Stimulated activated CD4-positive, alpha-beta T cell treated with anti-CD3 and anti-CD28 coated beads, Interleukin-12 subunit alpha, Interleukin-12 subunit beta, amount 100 ng/mL, for 4 hours (primary cell): ENCODE data around the gene THSD7B.

Experiments used
- DNase-seq: peaks from one replicate; pipeline ENCODE4 v3.0.0-alpha.2; 2020

THSD7B gene

GRCh38 chr2:137208431-137208891, 443.1 kb downstream of the THSD7B start:
- DNase-seq: no peak

DNA sequence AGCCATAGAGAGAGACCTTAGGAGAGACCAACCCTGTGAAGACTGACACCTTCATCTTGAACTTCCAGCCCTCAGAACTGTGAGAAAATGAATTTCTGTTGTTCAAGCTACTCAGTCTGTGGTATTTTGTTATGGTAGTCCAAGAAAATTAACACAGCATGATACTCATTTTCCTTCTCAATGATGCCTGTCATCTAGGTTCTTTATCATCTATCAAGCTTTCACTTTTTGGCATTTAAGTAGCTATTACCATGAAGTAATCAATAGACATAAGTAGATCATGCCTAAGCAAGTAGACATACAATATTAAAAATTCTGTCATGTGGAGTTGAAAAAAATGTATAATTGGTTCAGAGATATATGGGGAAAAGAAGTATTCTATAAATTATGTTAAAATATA, 444.7 kb downstream of the THSD7B start:
- no peak for DNase-seq

GRCh38 chr2:137211761-137212160, 446.4 kb downstream of the THSD7B start:
- no peak for DNase-seq

DNA sequence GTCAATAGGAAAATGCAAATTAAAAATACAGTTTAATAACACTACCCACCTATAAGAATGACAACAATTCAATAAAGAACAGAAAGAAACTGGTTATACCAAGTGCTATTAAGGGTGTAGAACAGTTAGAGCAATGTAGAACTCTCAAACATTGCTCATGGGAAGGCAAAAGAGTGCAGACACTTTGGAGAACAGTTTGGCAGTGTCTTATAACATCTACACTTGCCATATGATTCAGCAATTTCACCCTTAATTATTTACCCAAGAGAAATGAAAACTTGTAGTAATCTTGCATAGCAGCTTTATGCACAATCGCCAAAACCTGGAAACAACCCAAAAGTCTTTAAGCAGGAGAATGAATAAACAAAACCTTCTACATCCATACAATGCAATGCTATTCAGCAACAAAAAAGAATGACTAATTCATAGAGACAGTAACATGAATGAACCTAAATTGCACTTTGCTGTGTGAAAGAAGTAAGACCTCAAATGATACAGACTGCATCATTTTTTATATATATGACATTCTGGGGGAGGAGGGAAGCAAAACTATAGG, 455.2 kb downstream of the THSD7B start:
- DNase-seq: no peak

GRCh38 chr2:137221797-137222492, 456.6 kb downstream of the THSD7B start:
- no peak for DNase-seq

- DNase-seq: no peak
These were observed 458.4 kb downstream of the THSD7B start for GRCh38 chr2:137223722-137224121.

DNA sequence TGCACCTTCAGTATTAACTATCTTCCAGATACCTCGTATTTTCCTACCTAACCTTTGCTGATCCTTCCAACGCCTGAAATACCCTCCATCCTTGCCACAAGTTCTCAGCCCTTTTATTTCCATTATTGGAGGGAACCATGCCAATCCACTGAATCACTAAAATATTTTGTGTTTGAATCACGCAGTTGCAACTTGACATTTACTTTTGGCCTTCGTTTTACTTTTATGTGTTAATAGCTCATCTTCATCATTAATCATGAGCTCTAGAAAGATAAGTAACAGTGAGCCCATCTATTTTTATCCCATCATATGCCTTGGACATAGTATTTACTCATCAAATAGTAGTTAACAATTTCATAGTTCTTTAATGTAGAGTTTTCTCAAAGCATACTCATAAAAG, 463.2 kb downstream of the THSD7B start:
- DNase-seq: no peak

GRCh38 chr2:137229834-137230233, 464.5 kb downstream of the THSD7B start:
- no peak for DNase-seq

GRCh38 chr2:137231628-137232027, 466.3 kb downstream of the THSD7B start:
- no peak for DNase-seq

DNA sequence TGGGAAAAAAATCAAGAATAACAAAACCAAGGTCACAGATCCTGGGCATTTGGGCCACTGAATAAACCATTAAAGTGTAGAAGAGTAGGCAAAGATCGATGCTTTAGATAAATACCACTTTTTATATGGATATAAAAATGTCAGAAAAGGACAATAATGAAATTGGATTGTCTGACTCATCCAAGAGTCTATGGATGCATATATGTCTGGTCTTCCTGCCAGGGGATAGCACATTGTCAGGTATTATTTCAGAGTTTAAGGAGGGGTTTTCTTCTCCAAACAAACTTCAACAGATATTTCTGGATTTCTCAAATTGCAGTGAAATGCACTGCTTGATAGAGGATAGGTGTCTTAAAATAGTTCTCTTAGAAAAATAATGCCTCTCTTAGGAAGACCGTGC, 466.7 kb downstream of the THSD7B start:
- DNase-seq: no peak

DNA sequence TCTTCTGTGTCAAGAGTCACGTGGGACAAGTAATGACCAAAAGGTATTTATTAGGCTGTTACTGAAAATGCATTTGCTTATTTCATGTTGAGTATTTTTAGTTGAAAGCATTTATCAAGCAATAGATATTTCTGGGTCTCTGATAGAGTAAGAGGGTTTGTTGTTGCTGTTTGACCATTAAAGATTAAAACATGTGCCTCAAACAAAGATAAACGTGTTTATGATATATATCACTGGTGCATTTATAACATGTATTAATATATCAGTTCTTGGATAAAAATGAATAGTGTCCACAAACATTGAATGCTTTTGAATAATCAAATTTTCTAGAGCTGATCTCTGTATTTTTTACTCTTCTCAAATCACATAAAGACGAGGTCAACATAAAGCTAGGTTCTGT, 467.7 kb downstream of the THSD7B start:
- no peak for DNase-seq

GRCh38 chr2:137237055-137237454, 471.7 kb downstream of the THSD7B start:
- no peak for DNase-seq

DNA sequence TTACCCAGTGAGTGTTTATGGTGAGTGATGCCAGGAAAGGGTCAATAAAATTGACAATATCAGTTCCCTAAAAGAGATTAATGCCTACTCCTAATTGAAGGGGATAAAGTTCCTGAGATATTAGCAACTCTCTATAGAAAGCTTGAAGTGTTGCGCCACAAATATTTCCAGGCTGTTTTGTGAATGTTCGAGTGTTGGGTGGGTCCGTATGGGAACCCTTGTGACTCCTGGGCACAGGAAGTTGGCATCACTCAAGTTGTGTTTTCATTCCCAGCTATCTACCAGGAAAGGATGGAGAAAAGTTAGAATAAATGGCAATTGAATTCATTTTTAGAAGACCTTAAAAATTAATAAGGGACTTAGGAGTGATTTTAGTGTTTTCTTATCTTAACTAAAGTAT, 472.7 kb downstream of the THSD7B start:
- no peak for DNase-seq

GRCh38 chr2:137249463-137250130, 484.3 kb downstream of the THSD7B start:
- DNase-seq: no peak

- DNase-seq: no peak
These were observed 485.1 kb downstream of the THSD7B start for GRCh38 chr2:137250401-137250800.

- DNase-seq: no peak
These were observed 485.7 kb downstream of the THSD7B start for GRCh38 chr2:137251045-137251444.

DNA sequence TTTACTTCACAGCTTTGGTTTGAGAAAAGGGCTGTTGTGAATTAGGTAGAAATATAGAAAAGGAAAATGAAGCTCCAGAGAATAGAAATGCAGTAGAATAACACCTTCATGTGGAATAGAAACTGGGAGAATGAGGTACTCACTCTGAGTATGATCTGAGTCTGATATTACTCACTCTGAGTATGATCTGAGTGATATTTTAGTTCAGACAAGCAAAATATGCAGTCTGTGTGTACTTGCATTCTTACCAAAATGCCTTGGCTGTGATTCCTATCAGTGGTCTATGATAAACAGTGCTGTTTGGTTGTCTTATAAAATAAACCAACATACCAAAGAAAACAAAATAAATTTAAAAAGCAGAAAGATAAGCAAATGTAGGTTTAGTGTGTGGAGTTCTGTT, 487.6 kb downstream of the THSD7B start:
- DNase-seq: no peak

GRCh38 chr2:137254052-137254451, 488.7 kb downstream of the THSD7B start:
- DNase-seq: no peak

GRCh38 chr2:137255345-137255744, 490.0 kb downstream of the THSD7B start:
- DNase-seq: no peak

GRCh38 chr2:137255990-137256389, 490.6 kb downstream of the THSD7B start:
- DNase-seq: no peak

DNA sequence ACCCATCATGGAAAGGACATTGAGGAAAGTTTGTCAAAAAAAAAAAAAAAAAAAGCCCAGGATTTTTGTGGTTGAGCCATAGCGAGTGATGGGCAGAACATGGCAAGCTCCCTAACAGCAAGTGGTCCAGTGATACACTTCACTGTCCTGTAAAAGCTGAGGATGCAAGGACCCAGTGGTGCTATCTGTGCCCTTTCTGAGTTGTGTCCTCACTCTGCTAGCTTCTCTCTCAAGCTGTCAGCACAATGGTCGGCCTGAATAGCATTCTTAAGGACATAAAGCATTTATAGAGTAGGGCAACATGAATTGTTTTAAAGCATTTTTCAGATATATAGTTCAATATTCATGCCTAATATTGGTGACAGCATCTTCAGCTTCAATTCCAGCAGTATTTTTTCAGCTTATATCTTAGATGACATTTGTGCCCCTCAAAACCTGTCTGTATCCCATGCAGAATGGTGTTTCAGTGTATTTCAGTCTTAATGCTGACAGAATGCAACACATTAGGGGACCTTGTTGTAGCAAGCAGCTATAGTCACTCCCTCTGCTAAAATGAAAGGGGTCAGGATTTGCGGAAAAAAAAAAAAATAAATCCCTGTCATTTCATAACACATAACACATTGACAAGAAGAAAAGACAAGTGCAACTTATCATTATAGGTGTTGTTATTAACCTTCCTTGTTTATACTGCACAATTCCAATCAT, 496.7 kb downstream of the THSD7B start:
- DNase-seq: no peak

- no peak for DNase-seq
These were observed 497.2 kb downstream of the THSD7B start for GRCh38 chr2:137262594-137262993.

DNA sequence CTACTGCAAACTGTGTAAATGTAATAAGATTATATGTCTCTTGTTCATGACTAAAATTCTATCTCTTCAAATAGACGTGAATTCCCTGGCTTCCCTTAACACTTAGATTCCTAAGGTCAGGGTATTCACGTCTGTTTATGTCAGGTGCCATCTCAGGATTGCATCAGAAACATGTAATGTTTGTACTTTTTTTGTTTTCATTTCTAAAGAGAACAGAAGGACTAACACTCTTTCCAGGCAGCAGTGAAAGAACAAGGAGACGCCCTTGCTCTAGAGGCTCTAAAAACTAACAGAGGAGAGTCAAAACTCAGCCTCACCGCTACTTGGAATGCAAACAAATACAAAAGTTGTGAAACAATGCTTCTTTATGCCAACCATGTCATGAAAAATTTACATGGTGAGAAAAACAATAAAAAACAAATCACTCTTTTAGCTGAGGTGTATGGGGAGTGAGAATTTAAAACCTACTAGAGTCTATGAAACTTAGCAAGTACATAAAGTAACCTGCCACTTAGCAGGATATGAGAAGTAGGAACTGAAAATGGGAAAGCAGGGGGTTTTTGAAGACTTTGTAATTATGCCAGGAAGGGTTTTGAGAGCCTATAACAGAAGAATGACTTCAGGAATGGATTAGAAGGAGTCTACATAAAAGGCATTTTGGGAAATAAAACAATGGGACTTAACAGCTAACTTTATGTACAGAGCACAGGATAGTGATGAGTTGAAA, 522.7 kb downstream of the THSD7B start:
- DNase-seq: no peak
